Measurements from ENCODE around the gene KCNG2.
"Not testable (repeated sequence)": the region's sequence is repeated elsewhere in the genome, so short reads cannot be mapped to it uniquely, and the experiment has no call there.

KCNG2 gene, protein sequence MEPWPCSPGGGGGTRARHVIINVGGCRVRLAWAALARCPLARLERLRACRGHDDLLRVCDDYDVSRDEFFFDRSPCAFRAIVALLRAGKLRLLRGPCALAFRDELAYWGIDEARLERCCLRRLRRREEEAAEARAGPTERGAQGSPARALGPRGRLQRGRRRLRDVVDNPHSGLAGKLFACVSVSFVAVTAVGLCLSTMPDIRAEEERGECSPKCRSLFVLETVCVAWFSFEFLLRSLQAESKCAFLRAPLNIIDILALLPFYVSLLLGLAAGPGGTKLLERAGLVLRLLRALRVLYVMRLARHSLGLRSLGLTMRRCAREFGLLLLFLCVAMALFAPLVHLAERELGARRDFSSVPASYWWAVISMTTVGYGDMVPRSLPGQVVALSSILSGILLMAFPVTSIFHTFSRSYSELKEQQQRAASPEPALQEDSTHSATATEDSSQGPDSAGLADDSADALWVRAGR

GRCh38 chr18:79797518-79798345, at the start of gene KCNG2:
Gene KCNG2, plus strand, starts transcription at chr18:79797938. Its CDS starts 65,730 bp downstream, at chr18:79863668.
- peak; percentile 10 for DNase-seq (ENCODE audit: low read depth)

DNA sequence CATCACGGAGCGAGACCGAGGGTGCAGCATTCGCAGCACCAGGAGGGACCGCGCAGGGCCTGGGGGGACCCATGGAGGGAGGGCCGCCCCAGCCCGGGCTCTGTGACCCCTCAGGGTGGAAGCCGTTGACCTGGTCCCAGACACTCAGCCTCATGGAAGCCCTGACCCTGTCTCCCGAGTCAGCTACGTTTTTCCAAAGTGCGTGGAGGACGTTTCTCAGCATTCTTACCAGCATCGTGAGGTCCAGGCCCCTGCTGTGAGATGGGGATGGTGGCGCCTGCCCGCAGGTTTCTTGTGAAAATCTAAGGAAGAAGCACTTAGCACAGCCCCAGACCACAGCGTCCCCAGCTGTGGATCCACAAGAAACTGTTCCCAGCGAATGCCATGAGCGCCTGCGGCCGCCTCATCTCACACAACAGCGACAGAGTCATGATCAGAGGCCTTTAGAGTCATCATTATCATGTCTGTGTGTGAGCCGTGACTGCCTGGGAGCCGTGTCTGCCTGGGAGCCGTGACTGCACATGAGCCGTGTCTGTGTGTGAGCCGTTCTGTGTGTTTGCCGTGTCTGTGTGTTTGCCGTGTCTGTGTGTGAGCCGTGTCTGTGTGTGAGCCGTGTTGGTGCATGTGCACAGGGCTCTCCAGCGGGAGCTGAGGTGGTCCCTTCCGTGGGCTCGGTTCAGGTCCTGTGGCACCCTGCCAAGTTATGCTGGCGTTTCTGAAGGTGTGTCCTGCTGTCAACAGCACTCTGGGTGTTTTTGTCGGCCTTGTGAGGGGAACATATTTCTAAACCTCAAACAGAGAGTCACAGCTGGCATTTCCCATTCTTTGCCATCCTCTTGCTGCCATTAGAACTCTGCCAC, 49.2 kb upstream of the KCNG2 start:
- no peak for DNase-seq (ENCODE audit: low read depth)

DNA sequence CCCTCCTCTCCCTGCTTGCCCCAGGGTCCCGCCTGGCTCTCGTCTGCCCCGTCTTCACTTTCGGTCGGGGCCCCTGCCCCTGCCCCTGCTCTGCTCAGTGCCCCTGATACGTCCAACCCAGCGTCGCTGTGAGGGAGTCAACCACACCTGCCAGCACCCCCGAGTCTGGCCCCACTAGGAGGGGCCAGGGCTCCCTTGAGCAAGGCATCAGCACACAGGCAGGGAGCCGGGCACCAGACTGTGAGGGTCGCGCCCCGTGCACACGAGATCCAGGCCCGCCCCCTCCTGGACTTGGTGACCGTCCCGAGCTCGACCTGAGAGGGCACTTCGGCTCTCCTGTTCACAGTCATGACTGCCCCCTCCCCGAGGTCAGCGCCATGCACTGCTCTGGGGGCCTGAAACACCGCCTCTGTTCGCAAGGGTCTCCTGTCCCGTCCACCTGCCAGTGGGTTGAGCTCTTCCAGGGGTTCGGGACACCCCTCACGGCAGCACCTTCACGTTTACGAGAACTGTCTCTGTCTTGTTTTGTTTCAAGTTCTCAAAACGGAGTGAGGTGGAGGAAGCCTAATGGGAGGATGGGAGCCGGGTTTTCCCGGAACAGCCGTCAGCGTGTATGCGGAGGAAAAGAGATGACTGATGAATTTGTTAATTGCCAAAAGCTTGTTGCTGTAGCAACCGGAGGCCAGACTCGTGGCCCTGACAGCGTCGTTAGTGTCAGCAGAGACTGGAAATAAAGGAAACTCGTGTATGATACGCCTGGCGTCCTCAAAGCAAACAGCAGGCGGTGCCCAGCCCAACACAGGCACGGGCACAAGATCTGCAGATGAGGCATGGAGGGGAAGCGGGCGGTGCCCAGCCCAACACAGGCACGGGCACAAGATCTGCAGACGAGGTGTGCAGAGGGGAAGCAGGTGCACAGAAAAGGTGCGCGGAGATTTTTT, 48.2 kb upstream of the KCNG2 start:
- no peak for DNase-seq (ENCODE audit: low read depth)

DNA sequence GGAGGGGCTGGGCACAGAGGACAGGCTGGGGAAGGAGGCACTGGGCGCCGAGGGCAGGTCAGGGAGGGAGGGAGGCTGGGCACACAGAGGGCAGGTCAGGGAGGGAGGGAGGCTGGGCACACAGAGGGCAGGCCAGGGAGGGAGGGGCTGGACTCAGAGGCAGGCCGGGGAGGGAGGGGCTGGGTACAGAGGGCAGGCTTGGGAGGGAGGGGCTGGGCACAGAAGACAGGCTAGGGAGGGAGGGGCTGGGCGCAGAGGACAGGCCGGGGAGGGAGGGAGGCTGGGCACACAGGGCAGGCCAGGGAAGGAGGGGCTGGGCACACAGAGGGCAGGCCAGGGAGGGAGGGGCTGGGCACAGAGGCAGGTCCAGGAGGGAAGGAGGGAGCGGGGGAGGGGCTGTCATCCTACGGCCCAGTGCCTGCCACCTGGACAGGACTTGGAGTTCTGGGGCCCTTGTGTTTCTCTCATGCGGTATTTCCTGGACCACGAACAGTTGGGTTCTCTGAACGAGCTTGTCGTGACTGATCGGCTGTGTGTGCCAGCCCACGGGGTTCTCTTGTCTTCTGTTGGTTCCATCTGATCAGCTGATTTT, 46.7 kb upstream of the KCNG2 start:
- DNase-seq (ENCODE audit: low read depth), result no peak

DNA sequence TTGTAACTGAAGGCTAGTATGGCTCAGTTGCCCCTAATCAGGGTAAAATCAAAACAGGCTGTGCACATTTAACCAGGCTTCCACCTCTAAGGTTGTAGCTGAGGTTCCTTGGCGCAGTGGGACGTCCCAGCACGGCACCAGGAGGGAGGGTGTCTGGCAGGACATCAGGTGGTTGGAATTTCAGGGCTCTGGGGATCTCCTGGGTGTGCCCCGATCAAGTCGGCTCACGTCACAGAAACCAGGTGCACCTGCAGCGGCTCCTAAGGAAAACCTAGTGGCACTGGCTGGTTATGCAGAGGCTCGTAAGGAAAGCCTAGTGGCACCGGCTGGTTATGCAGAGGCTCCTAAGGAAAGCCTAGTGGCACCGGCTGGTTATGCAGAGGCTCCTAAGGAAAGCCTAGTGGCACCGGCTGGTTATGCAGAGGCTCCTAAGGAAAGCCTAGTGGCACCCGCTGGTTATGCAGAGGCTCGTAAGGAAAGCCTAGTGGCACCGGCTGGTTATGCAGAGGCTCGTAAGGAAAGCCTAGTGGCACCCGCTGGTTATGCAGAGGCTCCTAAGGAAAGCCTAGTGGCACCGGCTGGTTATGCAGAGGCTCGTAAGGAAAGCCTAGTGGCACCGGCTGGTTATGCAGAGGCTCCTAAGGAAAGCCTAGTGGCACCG, 45.7 kb upstream of the KCNG2 start:
- not testable (repeated sequence) for DNase-seq (ENCODE audit: low read depth)

GRCh38 chr18:79752946-79753345, 44.8 kb upstream of the KCNG2 start:
- DNase-seq (ENCODE audit: low read depth), result not testable (repeated sequence)

GRCh38 chr18:79753391-79753851, 44.3 kb upstream of the KCNG2 start:
- DNase-seq (ENCODE audit: low read depth), result no peak

GRCh38 chr18:79754022-79754761, 43.5 kb upstream of the KCNG2 start:
- DNase-seq (ENCODE audit: low read depth), result no peak

DNA sequence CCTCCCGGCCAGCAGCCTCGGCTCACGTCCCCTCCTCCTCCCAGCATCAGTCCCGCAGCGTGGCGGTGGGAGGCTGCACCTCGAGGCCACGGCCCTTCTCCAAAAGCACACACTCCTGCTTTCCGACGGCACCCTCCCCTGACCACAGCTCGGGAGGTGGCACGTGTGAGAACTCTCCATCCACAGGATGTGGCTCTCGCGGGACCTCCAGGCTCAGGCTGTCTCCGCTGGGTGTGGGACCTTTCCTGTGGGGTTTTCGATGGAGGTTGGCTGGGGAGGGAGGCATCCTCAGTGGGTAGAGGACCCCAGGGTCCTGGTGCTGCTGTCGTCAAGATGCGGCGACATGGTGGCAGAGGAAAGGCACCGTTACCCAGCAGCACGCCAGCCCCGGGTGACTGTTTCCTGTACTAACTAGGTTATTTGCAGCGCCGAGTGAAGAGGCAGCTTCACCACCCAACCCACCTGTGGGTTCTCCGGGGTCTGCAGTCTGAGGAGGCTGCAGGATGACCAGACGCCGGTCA, 42.8 kb upstream of the KCNG2 start:
- DNase-seq (ENCODE audit: low read depth), result no peak

GRCh38 chr18:79755496-79756142, 42.1 kb upstream of the KCNG2 start:
- no peak for DNase-seq (ENCODE audit: low read depth)

DNA sequence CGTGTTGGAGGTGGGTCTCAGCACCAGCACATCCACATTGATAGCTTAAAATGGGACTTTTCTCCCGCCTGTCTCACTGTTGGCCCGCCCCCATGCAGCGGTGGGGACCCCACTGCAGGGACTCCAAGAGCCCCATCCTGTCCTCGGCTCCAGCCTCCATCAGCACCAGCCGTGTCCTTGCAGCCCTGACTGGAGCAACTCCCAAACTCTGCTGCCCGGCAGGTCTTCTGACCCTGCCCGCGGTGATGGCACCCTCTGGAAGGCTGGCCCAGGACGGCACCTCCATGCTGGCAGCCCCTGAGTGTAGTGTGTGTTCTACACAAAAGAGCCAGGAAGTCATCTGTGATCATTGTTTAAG, 41.6 kb upstream of the KCNG2 start:
- DNase-seq (ENCODE audit: low read depth), result no peak

GRCh38 chr18:79756826-79757225, 40.9 kb upstream of the KCNG2 start:
- no peak for DNase-seq (ENCODE audit: low read depth)

GRCh38 chr18:79760348-79760747, 37.4 kb upstream of the KCNG2 start:
- peak; percentile 7 for DNase-seq (ENCODE audit: low read depth)

DNA sequence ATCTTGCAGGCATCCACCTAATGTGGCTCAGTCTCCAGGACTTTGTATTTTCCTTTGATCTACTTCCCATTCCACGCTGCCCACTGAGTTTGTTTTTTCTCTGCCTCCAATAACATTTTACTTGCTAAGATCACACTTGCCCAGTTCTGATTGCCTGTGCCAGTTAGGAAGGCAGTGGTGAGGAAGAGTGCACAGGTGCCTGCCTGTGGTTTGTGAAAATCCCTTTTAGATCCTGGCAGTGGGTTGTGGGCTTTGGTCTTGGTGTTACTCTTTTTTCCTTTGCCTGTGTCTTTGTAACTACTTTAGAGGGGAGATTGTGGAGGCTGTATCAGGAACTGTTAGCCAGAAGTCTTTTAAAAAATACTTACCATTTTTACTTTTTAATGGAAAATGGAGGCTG, 36.9 kb upstream of the KCNG2 start:
- no peak for DNase-seq (ENCODE audit: low read depth)

DNA sequence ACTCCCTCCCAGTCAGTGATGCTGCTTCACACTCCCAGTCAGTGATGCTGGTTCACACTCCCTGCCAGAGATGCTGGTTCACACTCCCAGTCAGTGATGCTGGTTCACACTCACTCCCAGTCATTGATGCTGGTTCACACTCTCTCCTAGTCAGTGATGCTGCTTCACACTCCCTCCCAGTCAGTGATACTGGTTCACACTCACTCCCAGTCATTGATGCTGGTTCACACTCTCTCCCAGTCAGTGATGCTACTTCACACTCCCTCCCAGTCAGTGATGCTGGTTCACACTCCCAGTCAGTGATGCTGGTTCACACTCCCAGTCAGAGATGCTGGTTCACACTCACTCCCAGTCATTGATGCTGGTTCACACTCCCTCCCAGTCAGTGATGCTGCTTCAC, 34.3 kb upstream of the KCNG2 start:
- no peak for DNase-seq (ENCODE audit: low read depth)

DNA sequence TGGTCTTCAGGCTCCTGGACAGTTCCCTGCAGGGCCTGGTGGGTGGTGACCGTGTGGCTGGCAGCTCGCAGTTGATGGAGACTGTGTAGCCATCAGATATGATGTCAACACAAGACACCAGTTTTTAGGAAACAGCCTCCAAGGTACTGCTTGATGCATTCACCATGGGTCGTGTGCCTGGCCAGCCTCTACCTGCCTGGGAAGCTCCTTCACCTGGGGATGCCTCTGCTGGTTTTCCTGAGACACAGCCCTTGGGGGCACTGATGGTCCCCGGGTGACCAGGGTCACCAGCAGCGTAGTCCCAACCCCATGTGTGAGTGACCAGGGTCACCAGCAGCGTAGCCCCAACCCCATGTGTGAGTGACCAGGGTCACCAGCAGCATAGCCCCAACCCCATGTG, 33.6 kb upstream of the KCNG2 start:
- DNase-seq (ENCODE audit: low read depth), result no peak

DNA sequence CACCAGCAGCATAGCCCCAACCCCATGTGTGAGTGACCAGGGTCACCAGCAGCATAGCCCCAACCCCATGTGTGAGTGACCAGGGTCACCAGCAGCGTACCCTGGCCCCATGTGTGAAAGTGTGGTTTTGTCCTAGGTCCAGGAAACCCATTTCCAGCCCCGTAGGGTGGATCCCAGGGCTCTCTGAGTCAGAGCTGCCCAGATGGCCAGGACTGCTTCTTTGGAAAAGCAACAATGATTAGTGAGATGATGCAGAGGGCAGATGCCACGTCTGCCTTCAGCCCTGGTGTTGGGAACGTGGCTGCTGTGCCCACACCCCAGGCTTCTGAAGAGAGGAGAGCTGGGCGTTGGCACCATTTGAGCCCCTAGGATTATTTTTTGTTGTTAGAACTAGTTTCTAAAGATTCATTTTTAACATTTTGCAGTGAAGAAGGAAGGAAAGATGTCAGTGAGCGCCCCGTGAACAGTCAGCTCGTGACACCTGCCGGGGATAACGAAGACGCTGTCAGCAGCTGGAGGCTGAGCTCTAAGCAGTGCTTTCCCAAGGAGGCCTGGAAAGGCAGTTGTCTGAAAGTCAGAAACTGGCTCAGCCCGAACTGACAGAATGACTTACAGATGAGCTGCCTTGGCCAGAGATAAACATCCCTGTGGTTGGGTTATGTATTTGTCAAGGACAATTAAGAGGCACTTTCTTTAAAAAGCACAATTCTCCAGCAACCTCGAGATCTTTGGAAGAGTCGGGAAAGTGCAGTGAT, 32.1 kb upstream of the KCNG2 start:
- DNase-seq (ENCODE audit: low read depth), result peak; percentile 42

- DNase-seq (ENCODE audit: low read depth), result no peak
Measured at GRCh38 chr18:79766308-79766707, 31.4 kb upstream of the KCNG2 start.
